ENCODE measurements around the gene NFE2.
A peak's percentile ranks its signal among the peaks of the same experiment; 100 is the strongest.
"Not testable (repeated sequence)": the region's sequence is repeated elsewhere in the genome, so short reads cannot be mapped to it uniquely, and the experiment has no call there.

NFE2 gene

GRCh38 chr12:54281261-54281638, 19.6 kb downstream of the NFE2 start:
- DNase-seq, result not testable (repeated sequence)

- DNase-seq, result peak; percentile 69 to 86 (median 82)
Measured at GRCh38 chr12:54280468-54281260, 20.2 kb downstream of the NFE2 start, which contains the start of gene HNRNPA1. Gene HNRNPA1 (plus strand): TSS chr12:54280726. CDS start chr12:54280808, 82 bp downstream.

- peak; percentile 95 to 99 (median 98) for DNase-seq
Measured at GRCh38 chr12:54279632-54280467, 21.0 kb downstream of the NFE2 start, which contains the start of gene CBX5. Gene CBX5 (minus strand): TSS chr12:54280122. CDS start chr12:54257650, 22,472 bp downstream.

- no peak for DNase-seq
Measured at GRCh38 chr12:54279227-54279631, 21.6 kb downstream of the NFE2 start.

- no peak for DNase-seq
Measured at GRCh38 chr12:54277823-54278276, 23.0 kb downstream of the NFE2 start.

GRCh38 chr12:54276368-54276767, 24.4 kb downstream of the NFE2 start:
- no peak for DNase-seq

- no peak for DNase-seq
Measured at GRCh38 chr12:54273981-54274380, 26.8 kb downstream of the NFE2 start.

- DNase-seq, result no peak
Measured at GRCh38 chr12:54272214-54272613, 28.6 kb downstream of the NFE2 start.

GRCh38 chr12:54270345-54270744, 30.5 kb downstream of the NFE2 start:
- no peak for DNase-seq

GRCh38 chr12:54266852-54267251, 34.0 kb downstream of the NFE2 start:
- no peak for DNase-seq

GRCh38 chr12:54265364-54265812, 35.4 kb downstream of the NFE2 start:
- DNase-seq, result no peak

- no peak for DNase-seq
Measured at GRCh38 chr12:54262403-54262925, 38.4 kb downstream of the NFE2 start.

- no peak for DNase-seq
Measured at GRCh38 chr12:54261815-54262402, 38.9 kb downstream of the NFE2 start.

GRCh38 chr12:54259194-54260011, 41.4 kb downstream of the NFE2 start:
- peak in 2 of 4 experiments; percentile 6 to 25 for DNase-seq

GRCh38 chr12:54258201-54258681, 42.6 kb downstream of the NFE2 start:
- DNase-seq, result no peak

- no peak for DNase-seq
Measured at GRCh38 chr12:54257332-54257731, 43.5 kb downstream of the NFE2 start.

GRCh38 chr12:54253240-54253639, 47.6 kb downstream of the NFE2 start:
- no peak for DNase-seq

- DNase-seq, result no peak
Measured at GRCh38 chr12:54251667-54252284, 49.0 kb downstream of the NFE2 start.

GRCh38 chr12:54249489-54249888, 51.3 kb downstream of the NFE2 start:
- no peak for DNase-seq

GRCh38 chr12:54246011-54246641, 54.7 kb downstream of the NFE2 start:
- DNase-seq, result no peak
